Peyer's patch (tissue), 4 donors: ENCODE results near the gene DACH2.

Experiments used
- CTCF ChIP-seq, 6 experiments: fragments of 450-650 bp in 4 of 6; fragments of 200-600 bp in 2 of 6; sonication (generic) in 1 of 6; IDR thresholded peaks; one replicate each; pipeline ENCODE4 v1.5.1; 2017 to 2019; ENCODE audit warnings: antibody characterized with exemption in 6 of 6, mild to moderate bottlenecking in 3 of 6, moderate library complexity in 1 of 6
- POLR2A ChIP-seq, 2 donors: fragments of 450-650 bp; IDR thresholded peaks; one replicate each; pipeline ENCODE4 v1.5.1; 2017; ENCODE audit warnings: antibody characterized with exemption in 2 of 2, mild to moderate bottlenecking in 2 of 2, moderate library complexity in 2 of 2

GRCh38 chrX:86148594-86148993 lies 343 bp downstream of the DACH2 start:
- TF ChIP-seq POLR2A (IDR thresholded peaks at IDR 0.05), result no peak
- no peak for TF ChIP-seq CTCF (IDR thresholded peaks at IDR 0.05)
